ENCODE measurements around the gene NFIC. TPM values are rescaled to one million over a fixed set of nuclear protein-coding genes. Genes with fewer than 3 reads are reported as not detected.
"Not testable (repeated sequence)": the region's sequence is repeated elsewhere in the genome, so short reads cannot be mapped to it uniquely, and the experiment has no call there.

NFIC gene
- total RNA-seq, 6 experiments from 2014 or later: 186 to 219 (median 211) TPM

GRCh38 chr19:3441986-3442329, 75.6 kb downstream of the NFIC start:
- peaks cover 19% of the 10 kb centered on the region; the same call in 1 of the 2 replicates for H3K36me3 Mint-ChIP-seq (ENCODE audit: low read depth)
- H3K4me3 Mint-ChIP-seq: no peak overlapping the region
- H3K4me1 Mint-ChIP-seq (ENCODE audit: low read depth): peaks cover 17% of the 10 kb centered on the region
- H3K9me3 Mint-ChIP-seq: no peaks in the 10 kb centered on the region
- DNase-seq: no peak
- no peak for TF ChIP-seq CTCF (IDR thresholded peaks at IDR 0.05)
- H3K27ac Mint-ChIP-seq: no peak overlapping the region
- H3K27me3 Mint-ChIP-seq (ENCODE audit: insufficient read depth): peaks cover 9% of the 10 kb centered on the region

- Mint-ChIP-seq H3K27me3 (ENCODE audit: insufficient read depth) (peaks cover 7% of the 10 kb centered on the region), H3K4me1 (ENCODE audit: low read depth) (peaks cover 17% of the 10 kb centered on the region), H3K4me3 (no peak overlapping the region), H3K9me3 (no peaks in the 10 kb centered on the region), H3K27ac (no peak overlapping the region), H3K36me3 (ENCODE audit: low read depth) (peaks cover 19% of the 10 kb centered on the region; the same call in 1 of the 2 replicates)
- DNase-seq: no peak
- no peak for TF ChIP-seq CTCF (IDR thresholded peaks at IDR 0.05)
Observed at GRCh38 chr19:3442487-3443071, 76.2 kb downstream of the NFIC start.

- Mint-ChIP-seq H3K4me1 (ENCODE audit: low read depth) (peaks cover 17% of the 10 kb centered on the region), H3K27me3 (ENCODE audit: insufficient read depth) (peaks cover 7% of the 10 kb centered on the region), H3K36me3 (ENCODE audit: low read depth) (peaks cover 14% of the 10 kb centered on the region; the same call in 1 of the 2 replicates), H3K4me3 (no peak overlapping the region), H3K9me3 (no peaks in the 10 kb centered on the region), H3K27ac (peak overlapping the region; percentile 81)
- DNase-seq: peak; percentile 35
- TF ChIP-seq CTCF (IDR thresholded peaks at IDR 0.05): no peak
Observed at GRCh38 chr19:3443840-3444694, 77.7 kb downstream of the NFIC start.

- H3K4me3 Mint-ChIP-seq: no peak overlapping the region; the same call in 1 of the 2 replicates
- peaks cover 14% of the 10 kb centered on the region; the same call in 1 of the 2 replicates for H3K36me3 Mint-ChIP-seq (ENCODE audit: low read depth)
- H3K27me3 Mint-ChIP-seq (ENCODE audit: insufficient read depth): peaks cover 7% of the 10 kb centered on the region
- peaks cover 16% of the 10 kb centered on the region for H3K4me1 Mint-ChIP-seq (ENCODE audit: low read depth)
- DNase-seq: no peak
- TF ChIP-seq CTCF (IDR thresholded peaks at IDR 0.05): no peak
- H3K9me3 Mint-ChIP-seq: no peaks in the 10 kb centered on the region
- H3K27ac Mint-ChIP-seq: peak overlapping the region; percentile 81; the same call in 1 of the 2 replicates
Observed at GRCh38 chr19:3444695-3445234, 78.4 kb downstream of the NFIC start.

GRCh38 chr19:3446657-3447056, 80.3 kb downstream of the NFIC start:
- DNase-seq, H3K9me3 Mint-ChIP-seq, H3K4me3 Mint-ChIP-seq: not testable (repeated sequence)
- Mint-ChIP-seq H3K36me3 (ENCODE audit: low read depth) (peaks cover 20% of the 10 kb centered on the region; the same call in 1 of the 2 replicates), H3K4me1 (ENCODE audit: low read depth) (peaks cover 26% of the 10 kb centered on the region), H3K27ac (peak overlapping the region; percentile 43; the same call in 1 of the 2 replicates), H3K27me3 (ENCODE audit: insufficient read depth) (peaks cover 14% of the 10 kb centered on the region)
